ENCODE data around the gene CMTM7.

DNA sequence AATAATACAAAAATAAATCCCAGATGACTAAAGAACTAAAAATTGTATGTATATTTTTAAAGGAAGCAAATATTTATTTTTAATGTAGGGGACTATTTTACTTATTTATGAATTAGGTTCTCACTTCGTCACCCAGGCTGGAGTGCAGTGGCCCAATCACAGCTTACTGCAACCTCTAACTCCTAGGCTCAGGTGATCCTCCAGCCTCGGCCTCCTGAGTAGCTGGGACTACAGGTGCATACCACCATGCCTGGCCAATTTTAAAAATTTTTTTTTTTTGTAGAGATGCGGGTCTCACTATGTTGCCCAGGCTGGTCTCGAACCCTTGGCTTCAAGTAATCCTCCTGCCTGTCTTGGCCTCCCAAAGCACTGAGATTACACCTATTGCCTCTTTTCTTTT lies 42.6 kb downstream of the CMTM7 start:
- TF ChIP-seq, protein P1, sequence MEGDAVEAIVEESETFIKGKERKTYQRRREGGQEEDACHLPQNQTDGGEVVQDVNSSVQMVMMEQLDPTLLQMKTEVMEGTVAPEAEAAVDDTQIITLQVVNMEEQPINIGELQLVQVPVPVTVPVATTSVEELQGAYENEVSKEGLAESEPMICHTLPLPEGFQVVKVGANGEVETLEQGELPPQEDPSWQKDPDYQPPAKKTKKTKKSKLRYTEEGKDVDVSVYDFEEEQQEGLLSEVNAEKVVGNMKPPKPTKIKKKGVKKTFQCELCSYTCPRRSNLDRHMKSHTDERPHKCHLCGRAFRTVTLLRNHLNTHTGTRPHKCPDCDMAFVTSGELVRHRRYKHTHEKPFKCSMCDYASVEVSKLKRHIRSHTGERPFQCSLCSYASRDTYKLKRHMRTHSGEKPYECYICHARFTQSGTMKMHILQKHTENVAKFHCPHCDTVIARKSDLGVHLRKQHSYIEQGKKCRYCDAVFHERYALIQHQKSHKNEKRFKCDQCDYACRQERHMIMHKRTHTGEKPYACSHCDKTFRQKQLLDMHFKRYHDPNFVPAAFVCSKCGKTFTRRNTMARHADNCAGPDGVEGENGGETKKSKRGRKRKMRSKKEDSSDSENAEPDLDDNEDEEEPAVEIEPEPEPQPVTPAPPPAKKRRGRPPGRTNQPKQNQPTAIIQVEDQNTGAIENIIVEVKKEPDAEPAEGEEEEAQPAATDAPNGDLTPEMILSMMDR (IDR thresholded peaks at IDR 0.05 in 2 of 3, conservative IDR thresholded peaks at IDR 0.05 in 1 of 3; ENCODE audit: insufficient read depth in 2 of 3, low read depth in 1 of 3, low read length in 3 of 3), result no peak
- TF ChIP-seq NRF1 (conservative IDR thresholded peaks at IDR 0.05 in 1 of 2, IDR thresholded peaks at IDR 0.05 in 1 of 2), result no peak
- TF ChIP-seq, protein P2, sequence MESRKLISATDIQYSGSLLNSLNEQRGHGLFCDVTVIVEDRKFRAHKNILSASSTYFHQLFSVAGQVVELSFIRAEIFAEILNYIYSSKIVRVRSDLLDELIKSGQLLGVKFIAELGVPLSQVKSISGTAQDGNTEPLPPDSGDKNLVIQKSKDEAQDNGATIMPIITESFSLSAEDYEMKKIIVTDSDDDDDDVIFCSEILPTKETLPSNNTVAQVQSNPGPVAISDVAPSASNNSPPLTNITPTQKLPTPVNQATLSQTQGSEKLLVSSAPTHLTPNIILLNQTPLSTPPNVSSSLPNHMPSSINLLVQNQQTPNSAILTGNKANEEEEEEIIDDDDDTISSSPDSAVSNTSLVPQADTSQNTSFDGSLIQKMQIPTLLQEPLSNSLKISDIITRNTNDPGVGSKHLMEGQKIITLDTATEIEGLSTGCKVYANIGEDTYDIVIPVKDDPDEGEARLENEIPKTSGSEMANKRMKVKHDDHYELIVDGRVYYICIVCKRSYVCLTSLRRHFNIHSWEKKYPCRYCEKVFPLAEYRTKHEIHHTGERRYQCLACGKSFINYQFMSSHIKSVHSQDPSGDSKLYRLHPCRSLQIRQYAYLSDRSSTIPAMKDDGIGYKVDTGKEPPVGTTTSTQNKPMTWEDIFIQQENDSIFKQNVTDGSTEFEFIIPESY (CRISPR knock-in tag; IDR thresholded peaks at IDR 0.05), result no peak

Measured in K562 (cell line).